T-helper 17 cell (primary cell): ENCODE data around the gene RCHY1. TPM values are rescaled to one million over a fixed set of nuclear protein-coding genes. Genes with fewer than 3 reads are reported as not detected.

Experiments used
- ATAC-seq: fragments of 150-1000 bp; cut with Tn5 transposase; 2 replicates; pipeline ENCODE4 v1.10.0; 2021; ENCODE audit warnings: mild to moderate bottlenecking, moderate library complexity
- DNase-seq, 3 donors: peaks; one replicate each; pipeline versions ENCODE4 v3.0.0 to v3.0.0-alpha.2; 2020 to 2021
- H3K9me3 ChIP-seq: one replicate; pipeline ENCODE4 v1.7.0; 2013; ENCODE audit warnings: low read length, mild to moderate bottlenecking; ENCODE audit not compliant: control insufficient read depth, poor library complexity, severe bottlenecking
- H3K27ac Mint-ChIP-seq: one replicate; pipeline ENCODE4 v1.8.0; 2022; ENCODE audit warnings: mild to moderate bottlenecking, moderate library complexity, mixed read lengths
- H3K27me3 Mint-ChIP-seq: one replicate; pipeline ENCODE4 v1.8.0; 2022; ENCODE audit warnings: mixed read lengths
- H3K36me3 Mint-ChIP-seq: one replicate; pipeline ENCODE4 v1.8.0; 2022; ENCODE audit warnings: low read depth, mixed read lengths
- H3K4me1 Mint-ChIP-seq: one replicate; pipeline ENCODE4 v1.8.0; 2022; ENCODE audit warnings: mild to moderate bottlenecking, mixed read lengths
- H3K4me3 Mint-ChIP-seq: one replicate; pipeline ENCODE4 v1.8.0; 2022; ENCODE audit warnings: mild to moderate bottlenecking, moderate library complexity, mixed read lengths
- total RNA-seq, 4 donors: library from RNA in 2 of 4; stranded (reverse) in 2 of 4; gene quantifications; one replicate each; pipeline ENCODE4 v1.2.3 and lab custom pipeline; 2022 to 2026

RCHY1 gene
- total RNA-seq, 2 donors from 2014 or later = 29.0 to 41.0 TPM

- no peak overlapping the region for H3K27ac Mint-ChIP-seq
- H3K4me3 Mint-ChIP-seq = no peak overlapping the region
- peaks cover 2% of the 10 kb centered on the region for H3K36me3 Mint-ChIP-seq
- peaks cover 4% of the 10 kb centered on the region for H3K4me1 Mint-ChIP-seq
- H3K9me3 ChIP-seq = no peaks in the 10 kb centered on the region
- DNase-seq (no peak), ATAC-seq (no peak)
- no peaks in the 10 kb centered on the region for H3K27me3 Mint-ChIP-seq
Observed at GRCh38 chr4:75469896-75470295, 44.3 kb downstream of the RCHY1 start.

- Mint-ChIP-seq H3K36me3 (no peaks in the 10 kb centered on the region), H3K4me3 (no peak overlapping the region), H3K27me3 (peaks cover 5% of the 10 kb centered on the region), H3K27ac (no peak overlapping the region), H3K4me1 (no peaks in the 10 kb centered on the region)
- no peak for DNase-seq
- ATAC-seq = no peak
- H3K9me3 ChIP-seq = no peaks in the 10 kb centered on the region
Observed at GRCh38 chr4:75457365-75457764, 56.8 kb downstream of the RCHY1 start.

GRCh38 chr4:75434105-75434504 is 80.1 kb downstream of the RCHY1 start:
- no peak overlapping the region for H3K4me3 Mint-ChIP-seq
- ATAC-seq = no peak
- peaks cover 5% of the 10 kb centered on the region for H3K27me3 Mint-ChIP-seq
- no peak overlapping the region for H3K27ac Mint-ChIP-seq
- no peak for DNase-seq
- no peaks in the 10 kb centered on the region for H3K9me3 ChIP-seq
- H3K36me3 Mint-ChIP-seq = no peaks in the 10 kb centered on the region
- H3K4me1 Mint-ChIP-seq = no peaks in the 10 kb centered on the region

- Mint-ChIP-seq H3K36me3 (no peaks in the 10 kb centered on the region), H3K27ac (no peak overlapping the region), H3K27me3 (peaks cover 5% of the 10 kb centered on the region), H3K4me3 (no peak overlapping the region), H3K4me1 (no peaks in the 10 kb centered on the region)
- no peak for DNase-seq
- no peaks in the 10 kb centered on the region for H3K9me3 ChIP-seq
- ATAC-seq = no peak
Observed at GRCh38 chr4:75432683-75433082, 81.5 kb downstream of the RCHY1 start.

- ATAC-seq = no peak
- H3K4me3 Mint-ChIP-seq = no peak overlapping the region
Observed at GRCh38 chr4:75429208-75429607, 85.0 kb downstream of the RCHY1 start.

More at GRCh38 chr4:75429208-75429607, 85.0 kb downstream of the RCHY1 start:
- H3K9me3 ChIP-seq = no peaks in the 10 kb centered on the region
- Mint-ChIP-seq H3K36me3 (no peaks in the 10 kb centered on the region), H3K27me3 (no peaks in the 10 kb centered on the region), H3K27ac (no peak overlapping the region), H3K4me1 (no peaks in the 10 kb centered on the region)
- no peak for DNase-seq

Other genes starting within 250 kb of the RCHY1 start
- 10 to 100 TPM; 24.8 to 25.4 TPM for gene THAP6, start 70 bp upstream of the RCHY1 start, total RNA-seq
- under 1 TPM in 1 of 2 donors, not detected in 1; 0.29 TPM for gene ODAPH, start 41.7 kb upstream of the RCHY1 start, total RNA-seq
- gene CDKL2, start 116.1 kb upstream of the RCHY1 start, total RNA-seq = 1 to 10 TPM in 1 of 2 donors, under 1 TPM in 1; 0.67 to 1.3 TPM
- gene G3BP2, start 159.0 kb upstream of the RCHY1 start, total RNA-seq = 100 to 1,000 TPM; 323 to 339 TPM
- gene USO1, start 210.2 kb upstream of the RCHY1 start, total RNA-seq = 10 to 100 TPM; 24.0 to 27.8 TPM